HEK293T (cell line): ENCODE data around the gene SBDS.
"Not testable (repeated sequence)": the region's sequence is repeated elsewhere in the genome, so short reads cannot be mapped to it uniquely, and the experiment has no call there.

ENCODE experiments used
- BHLHE40 ChIP-seq: fragments of 450-650 bp; IDR thresholded peaks from 2 replicates; pipeline ENCODE4 v1.6.1; 2016; ENCODE audit warnings: mild to moderate bottlenecking, moderate library complexity, borderline replicate concordance
- CTBP1 ChIP-seq: fragments of 450-650 bp; IDR thresholded peaks from 2 replicates; pipeline ENCODE4 v1.6.1; 2016; ENCODE audit warnings: borderline replicate concordance
- NFRKB ChIP-seq: fragments of 450-650 bp; IDR thresholded peaks from 2 replicates; pipeline ENCODE4 v1.6.1; 2016; ENCODE audit warnings: mild to moderate bottlenecking, moderate library complexity
- PKNOX1 ChIP-seq: fragments of 450-650 bp; IDR thresholded peaks from 2 replicates; pipeline ENCODE4 v1.6.1; 2016
- SP1 ChIP-seq: fragments of 450-650 bp; IDR thresholded peaks from 2 replicates; pipeline ENCODE4 v1.6.1; 2017
- TARDBP ChIP-seq: fragments of 450-650 bp; IDR thresholded peaks from 2 replicates; pipeline ENCODE4 v1.6.1; 2016

- TF ChIP-seq PKNOX1, NFRKB, SP1, CTBP1, TARDBP, BHLHE40: not testable (repeated sequence)
Observed at GRCh38 chr7:66969001-66969400, 26.4 kb downstream of the SBDS start.
